Measurements from ENCODE around the gene FBXO7.

FBXO7 gene

DNA sequence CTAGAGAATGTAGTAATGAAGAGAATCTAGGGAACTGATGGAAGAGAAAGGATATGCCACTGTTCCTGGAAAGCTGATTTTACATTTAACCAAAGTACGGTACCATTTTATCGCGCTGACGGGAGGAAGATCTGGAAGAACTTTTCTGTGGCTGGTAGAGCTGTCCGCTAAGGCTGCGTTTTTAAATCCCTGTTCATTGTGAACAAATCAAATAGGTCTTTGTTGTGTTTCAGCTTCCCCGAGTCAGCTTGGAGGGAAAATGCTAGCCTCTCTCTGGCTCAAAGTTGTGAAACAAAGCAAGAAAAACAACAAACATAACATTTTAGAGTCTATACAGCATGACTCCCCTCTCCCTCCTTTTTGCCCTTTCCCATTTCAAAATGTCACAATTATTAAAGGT lies 34.4 kb downstream of the FBXO7 start:
- H3K27ac ChIP-seq (ENCODE audit: extremely low read depth, low read depth, low read length), result no peak overlapping the region
- TF ChIP-seq ZNF707 (tag by site-specific recombination; IDR thresholded peaks at IDR 0.05) (no peak), ZFP41 (tag by site-specific recombination; IDR thresholded peaks at IDR 0.05; ENCODE audit: borderline replicate concordance) (no peak), ZNF514 (tag by site-specific recombination; IDR thresholded peaks at IDR 0.05) (no peak), ZFP69B (tag by site-specific recombination; IDR thresholded peaks at IDR 0.05) (no peak), ZNF133 (tag by site-specific recombination; IDR thresholded peaks at IDR 0.05) (no peak), ZNF16 (tag by site-specific recombination; IDR thresholded peaks at IDR 0.05; ENCODE audit: low read depth) (no peak), ZNF302 (tag by site-specific recombination; IDR thresholded peaks at IDR 0.05; ENCODE audit: low read depth) (no peak), RBAK (tag by site-specific recombination; IDR thresholded peaks at IDR 0.05) (no peak), FEZF1 (tag by site-specific recombination; IDR thresholded peaks at IDR 0.05) (no peak), ZNF654 (tag by site-specific recombination; IDR thresholded peaks at IDR 0.05; ENCODE audit: low read depth) (no peak), ZNF169 (tag by site-specific recombination; IDR thresholded peaks at IDR 0.05) (no peak), ZNF423 (tag by site-specific recombination; IDR thresholded peaks at IDR 0.05) (no peak)
- TF ChIP-seq, protein P1, sequence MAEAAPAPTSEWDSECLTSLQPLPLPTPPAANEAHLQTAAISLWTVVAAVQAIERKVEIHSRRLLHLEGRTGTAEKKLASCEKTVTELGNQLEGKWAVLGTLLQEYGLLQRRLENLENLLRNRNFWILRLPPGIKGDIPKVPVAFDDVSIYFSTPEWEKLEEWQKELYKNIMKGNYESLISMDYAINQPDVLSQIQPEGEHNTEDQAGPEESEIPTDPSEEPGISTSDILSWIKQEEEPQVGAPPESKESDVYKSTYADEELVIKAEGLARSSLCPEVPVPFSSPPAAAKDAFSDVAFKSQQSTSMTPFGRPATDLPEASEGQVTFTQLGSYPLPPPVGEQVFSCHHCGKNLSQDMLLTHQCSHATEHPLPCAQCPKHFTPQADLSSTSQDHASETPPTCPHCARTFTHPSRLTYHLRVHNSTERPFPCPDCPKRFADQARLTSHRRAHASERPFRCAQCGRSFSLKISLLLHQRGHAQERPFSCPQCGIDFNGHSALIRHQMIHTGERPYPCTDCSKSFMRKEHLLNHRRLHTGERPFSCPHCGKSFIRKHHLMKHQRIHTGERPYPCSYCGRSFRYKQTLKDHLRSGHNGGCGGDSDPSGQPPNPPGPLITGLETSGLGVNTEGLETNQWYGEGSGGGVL (tag by site-specific recombination; IDR thresholded peaks at IDR 0.05), result no peak
- TF ChIP-seq, protein P2, sequence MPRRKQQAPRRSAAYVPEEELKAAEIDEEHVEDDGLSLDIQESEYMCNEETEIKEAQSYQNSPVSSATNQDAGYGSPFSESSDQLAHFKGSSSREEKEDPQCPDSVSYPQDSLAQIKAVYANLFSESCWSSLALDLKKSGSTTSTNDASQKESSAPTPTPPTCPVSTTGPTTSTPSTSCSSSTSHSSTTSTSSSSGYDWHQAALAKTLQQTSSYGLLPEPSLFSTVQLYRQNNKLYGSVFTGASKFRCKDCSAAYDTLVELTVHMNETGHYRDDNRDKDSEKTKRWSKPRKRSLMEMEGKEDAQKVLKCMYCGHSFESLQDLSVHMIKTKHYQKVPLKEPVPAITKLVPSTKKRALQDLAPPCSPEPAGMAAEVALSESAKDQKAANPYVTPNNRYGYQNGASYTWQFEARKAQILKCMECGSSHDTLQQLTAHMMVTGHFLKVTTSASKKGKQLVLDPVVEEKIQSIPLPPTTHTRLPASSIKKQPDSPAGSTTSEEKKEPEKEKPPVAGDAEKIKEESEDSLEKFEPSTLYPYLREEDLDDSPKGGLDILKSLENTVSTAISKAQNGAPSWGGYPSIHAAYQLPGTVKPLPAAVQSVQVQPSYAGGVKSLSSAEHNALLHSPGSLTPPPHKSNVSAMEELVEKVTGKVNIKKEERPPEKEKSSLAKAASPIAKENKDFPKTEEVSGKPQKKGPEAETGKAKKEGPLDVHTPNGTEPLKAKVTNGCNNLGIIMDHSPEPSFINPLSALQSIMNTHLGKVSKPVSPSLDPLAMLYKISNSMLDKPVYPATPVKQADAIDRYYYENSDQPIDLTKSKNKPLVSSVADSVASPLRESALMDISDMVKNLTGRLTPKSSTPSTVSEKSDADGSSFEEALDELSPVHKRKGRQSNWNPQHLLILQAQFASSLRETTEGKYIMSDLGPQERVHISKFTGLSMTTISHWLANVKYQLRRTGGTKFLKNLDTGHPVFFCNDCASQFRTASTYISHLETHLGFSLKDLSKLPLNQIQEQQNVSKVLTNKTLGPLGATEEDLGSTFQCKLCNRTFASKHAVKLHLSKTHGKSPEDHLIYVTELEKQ (tag by site-specific recombination; IDR thresholded peaks at IDR 0.05; ENCODE audit: borderline replicate concordance), result no peak
- TF ChIP-seq, protein P3, sequence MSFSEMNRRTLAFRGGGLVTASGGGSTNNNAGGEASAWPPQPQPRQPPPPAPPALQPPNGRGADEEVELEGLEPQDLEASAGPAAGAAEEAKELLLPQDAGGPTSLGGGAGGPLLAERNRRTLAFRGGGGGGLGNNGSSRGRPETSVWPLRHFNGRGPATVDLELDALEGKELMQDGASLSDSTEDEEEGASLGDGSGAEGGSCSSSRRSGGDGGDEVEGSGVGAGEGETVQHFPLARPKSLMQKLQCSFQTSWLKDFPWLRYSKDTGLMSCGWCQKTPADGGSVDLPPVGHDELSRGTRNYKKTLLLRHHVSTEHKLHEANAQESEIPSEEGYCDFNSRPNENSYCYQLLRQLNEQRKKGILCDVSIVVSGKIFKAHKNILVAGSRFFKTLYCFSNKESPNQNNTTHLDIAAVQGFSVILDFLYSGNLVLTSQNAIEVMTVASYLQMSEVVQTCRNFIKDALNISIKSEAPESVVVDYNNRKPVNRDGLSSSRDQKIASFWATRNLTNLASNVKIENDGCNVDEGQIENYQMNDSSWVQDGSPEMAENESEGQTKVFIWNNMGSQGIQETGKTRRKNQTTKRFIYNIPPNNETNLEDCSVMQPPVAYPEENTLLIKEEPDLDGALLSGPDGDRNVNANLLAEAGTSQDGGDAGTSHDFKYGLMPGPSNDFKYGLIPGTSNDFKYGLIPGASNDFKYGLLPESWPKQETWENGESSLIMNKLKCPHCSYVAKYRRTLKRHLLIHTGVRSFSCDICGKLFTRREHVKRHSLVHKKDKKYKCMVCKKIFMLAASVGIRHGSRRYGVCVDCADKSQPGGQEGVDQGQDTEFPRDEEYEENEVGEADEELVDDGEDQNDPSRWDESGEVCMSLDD (tag by site-specific recombination; IDR thresholded peaks at IDR 0.05), result no peak
- TF ChIP-seq, protein P4, sequence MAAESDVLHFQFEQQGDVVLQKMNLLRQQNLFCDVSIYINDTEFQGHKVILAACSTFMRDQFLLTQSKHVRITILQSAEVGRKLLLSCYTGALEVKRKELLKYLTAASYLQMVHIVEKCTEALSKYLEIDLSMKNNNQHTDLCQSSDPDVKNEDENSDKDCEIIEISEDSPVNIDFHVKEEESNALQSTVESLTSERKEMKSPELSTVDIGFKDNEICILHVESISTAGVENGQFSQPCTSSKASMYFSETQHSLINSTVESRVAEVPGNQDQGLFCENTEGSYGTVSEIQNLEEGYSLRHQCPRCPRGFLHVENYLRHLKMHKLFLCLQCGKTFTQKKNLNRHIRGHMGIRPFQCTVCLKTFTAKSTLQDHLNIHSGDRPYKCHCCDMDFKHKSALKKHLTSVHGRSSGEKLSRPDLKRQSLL (tag by site-specific recombination; IDR thresholded peaks at IDR 0.05), result no peak
- no peak overlapping the region for H3K4me3 ChIP-seq (ENCODE audit: low read depth, low read length)
- ChIA-PET POLR2A (no interaction called here), CTCF (interaction anchor here (1.3 kb wide), 1 partner anchor 33 kb away, joined by 3 read pairs; no protein-coding TSS in a partner anchor)
- H3K4me1 ChIP-seq (ENCODE audit: control insufficient read depth, insufficient read depth, low read length), result no peaks in the 10 kb centered on the region
- no peaks in the 10 kb centered on the region for H3K9me3 ChIP-seq (ENCODE audit: control insufficient read depth, insufficient read depth, low read depth, low read length)
- H3K36me3 ChIP-seq (ENCODE audit: control insufficient read depth in 2 of 2, insufficient read depth in 1 of 2, low read length in 2 of 2), result no peaks in the 10 kb centered on the region

DNA sequence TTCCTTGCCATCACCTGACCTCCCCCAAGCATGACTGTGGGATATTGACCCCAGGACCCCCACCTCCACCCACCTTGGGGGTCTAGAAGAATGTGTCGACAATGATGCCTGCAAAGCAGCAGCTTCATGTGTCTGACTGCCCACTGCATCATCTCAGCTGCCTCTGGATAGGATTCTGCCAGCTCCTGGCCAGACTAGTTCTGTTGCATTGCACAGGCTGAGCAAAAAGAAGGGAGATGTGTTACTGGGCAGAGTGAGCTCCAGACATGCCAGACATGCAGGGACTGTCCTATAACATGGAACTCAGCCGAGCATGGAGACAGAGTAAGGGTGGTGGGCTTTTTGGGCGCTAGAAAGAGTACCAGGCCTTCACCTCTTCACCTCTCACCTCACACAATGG lies 36.7 kb downstream of the FBXO7 start:
- ChIA-PET CTCF (no interaction called here), POLR2A (no interaction called here)
- H3K9me3 ChIP-seq (ENCODE audit: control insufficient read depth, insufficient read depth, low read depth, low read length), result no peaks in the 10 kb centered on the region
- H3K36me3 ChIP-seq (ENCODE audit: control insufficient read depth in 2 of 2, insufficient read depth in 1 of 2, low read length in 2 of 2), result no peaks in the 10 kb centered on the region
- no peak overlapping the region for H3K4me3 ChIP-seq (ENCODE audit: low read depth, low read length)
- H3K27ac ChIP-seq (ENCODE audit: extremely low read depth, low read depth, low read length), result no peak overlapping the region
- H3K4me1 ChIP-seq (ENCODE audit: control insufficient read depth, insufficient read depth, low read length), result no peaks in the 10 kb centered on the region
- no peak for TF ChIP-seq ZNF830 (tag by site-specific recombination; IDR thresholded peaks at IDR 0.05; ENCODE audit: low read depth)
- no peak for TF ChIP-seq ZNF664 (tag by site-specific recombination; IDR thresholded peaks at IDR 0.05)
- no peak for TF ChIP-seq ZNF184 (tag by site-specific recombination; IDR thresholded peaks at IDR 0.05)
- TF ChIP-seq, protein P5, sequence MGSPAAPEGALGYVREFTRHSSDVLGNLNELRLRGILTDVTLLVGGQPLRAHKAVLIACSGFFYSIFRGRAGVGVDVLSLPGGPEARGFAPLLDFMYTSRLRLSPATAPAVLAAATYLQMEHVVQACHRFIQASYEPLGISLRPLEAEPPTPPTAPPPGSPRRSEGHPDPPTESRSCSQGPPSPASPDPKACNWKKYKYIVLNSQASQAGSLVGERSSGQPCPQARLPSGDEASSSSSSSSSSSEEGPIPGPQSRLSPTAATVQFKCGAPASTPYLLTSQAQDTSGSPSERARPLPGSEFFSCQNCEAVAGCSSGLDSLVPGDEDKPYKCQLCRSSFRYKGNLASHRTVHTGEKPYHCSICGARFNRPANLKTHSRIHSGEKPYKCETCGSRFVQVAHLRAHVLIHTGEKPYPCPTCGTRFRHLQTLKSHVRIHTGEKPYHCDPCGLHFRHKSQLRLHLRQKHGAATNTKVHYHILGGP (tag by site-specific recombination; IDR thresholded peaks at IDR 0.05), result no peak
- no peak for TF ChIP-seq OSR2 (tag by site-specific recombination; IDR thresholded peaks at IDR 0.05)
- TF ChIP-seq, protein P6, sequence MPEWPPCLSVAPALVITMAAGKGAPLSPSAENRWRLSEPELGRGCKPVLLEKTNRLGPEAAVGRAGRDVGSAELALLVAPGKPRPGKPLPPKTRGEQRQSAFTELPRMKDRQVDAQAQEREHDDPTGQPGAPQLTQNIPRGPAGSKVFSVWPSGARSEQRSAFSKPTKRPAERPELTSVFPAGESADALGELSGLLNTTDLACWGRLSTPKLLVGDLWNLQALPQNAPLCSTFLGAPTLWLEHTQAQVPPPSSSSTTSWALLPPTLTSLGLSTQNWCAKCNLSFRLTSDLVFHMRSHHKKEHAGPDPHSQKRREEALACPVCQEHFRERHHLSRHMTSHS (tag by site-specific recombination; IDR thresholded peaks at IDR 0.05), result no peak
- no peak for TF ChIP-seq MZF1 (tag by site-specific recombination; IDR thresholded peaks at IDR 0.05; ENCODE audit: borderline replicate concordance)
- no peak for TF ChIP-seq ZNF701 (tag by site-specific recombination; IDR thresholded peaks at IDR 0.05)
